Keratinocyte (primary cell): ENCODE measurements around the gene HNRNPUL2. TPM values are rescaled to one million over a fixed set of nuclear protein-coding genes. Genes with fewer than 3 reads are reported as not detected.
"Not testable (repeated sequence)": the region's sequence is repeated elsewhere in the genome, so short reads cannot be mapped to it uniquely, and the experiment has no call there.

ENCODE experiments used
- DNase-seq: peaks from one replicate; pipeline ENCODE4 v3.0.0-alpha.2; 2011; ENCODE audit warnings: low read depth, missing footprints, low spot score
- FAIRE-seq: peaks from 2 replicates; lab custom pipeline; 2011; peaks lifted over from hg19 to GRCh38; lab: Jason Lieb, UNC
- H2AFZ ChIP-seq: 2 replicates; pipeline ENCODE4 v1.6.0; 2012; ENCODE audit warnings: low read length, control low read depth, inconsistent platforms; ENCODE audit not compliant: control insufficient read depth
- H3K27ac ChIP-seq: 2 replicates; pipeline ENCODE4 v1.5.1; 2011; ENCODE audit warnings: low read length; ENCODE audit not compliant: control insufficient read depth, insufficient read depth
- H3K27me3 ChIP-seq: 3 replicates; pipeline ENCODE4 v1.6.0; 2011; ENCODE audit warnings: low read length; ENCODE audit not compliant: control insufficient read depth, insufficient read depth; ENCODE audit errors: extremely low read depth
- H3K36me3 ChIP-seq, 2 experiments: 2 replicates in 1 of 2; 3 replicates in 1 of 2; pipeline ENCODE4 v1.5.1; 2011; ENCODE audit warnings: low read length in 2 of 2, mild to moderate bottlenecking in 1 of 2; ENCODE audit not compliant: control insufficient read depth in 2 of 2, insufficient read depth in 2 of 2; ENCODE audit errors: extremely low read depth in 1 of 2
- H3K4me1 ChIP-seq: 3 replicates; pipeline ENCODE4 v1.5.1; 2011; ENCODE audit warnings: low read length; ENCODE audit not compliant: control insufficient read depth, insufficient read depth; ENCODE audit errors: extremely low read depth
- H3K4me2 ChIP-seq: 3 replicates; pipeline ENCODE4 v1.6.0; 2011; ENCODE audit warnings: low read depth, low read length; ENCODE audit not compliant: control insufficient read depth, insufficient read depth; ENCODE audit errors: extremely low read depth
- H3K4me3 ChIP-seq, 3 experiments: fragments of 200-600 bp in 1 of 3; sonication (generic) in 1 of 3; 2 replicates in 2 of 3; 3 replicates in 1 of 3; pipeline ENCODE4 v1.5.1; 2011 to 2016; ENCODE audit warnings: low read length in 3 of 3, mild to moderate bottlenecking in 3 of 3, control low read depth in 2 of 3, inconsistent platforms in 1 of 3, low read depth in 1 of 3, mixed read lengths in 1 of 3, mixed run types in 1 of 3, moderate library complexity in 1 of 3; ENCODE audit not compliant: control insufficient read depth in 2 of 3, insufficient read depth in 2 of 3; ENCODE audit errors: extremely low read depth in 1 of 3
- H3K79me2 ChIP-seq: 2 replicates; pipeline ENCODE4 v1.6.0; 2012; ENCODE audit warnings: low read length; ENCODE audit not compliant: control insufficient read depth, insufficient read depth
- H3K9ac ChIP-seq: 3 replicates; pipeline ENCODE4 v1.6.0; 2011; ENCODE audit warnings: low read length; ENCODE audit not compliant: control insufficient read depth, insufficient read depth; ENCODE audit errors: extremely low read depth
- H3K9me1 ChIP-seq: 3 replicates; pipeline ENCODE4 v1.6.0; 2011; ENCODE audit warnings: low read length; ENCODE audit not compliant: control insufficient read depth, insufficient read depth; ENCODE audit errors: extremely low read depth
- H3K9me3 ChIP-seq: 2 replicates; pipeline ENCODE4 v1.5.1; 2012; ENCODE audit warnings: low read depth, low read length; ENCODE audit not compliant: control insufficient read depth
- H4K20me1 ChIP-seq: 3 replicates; pipeline ENCODE4 v1.6.0; 2011; ENCODE audit warnings: low read length; ENCODE audit not compliant: control insufficient read depth, insufficient read depth; ENCODE audit errors: extremely low read depth
- CTCF ChIP-seq, 3 experiments: IDR thresholded peaks in 1 of 3; conservative IDR thresholded peaks in 1 of 3; optimal IDR thresholded peaks in 1 of 3; 2 replicates in 2 of 3; 3 replicates in 1 of 3; pipeline versions ENCODE3 to v1.5.1; 2011; ENCODE audit warnings: low read length in 3 of 3, mild to moderate bottlenecking in 3 of 3, moderate library complexity in 2 of 3, control low read depth in 1 of 3, inconsistent platforms in 1 of 3; ENCODE audit not compliant: insufficient read depth in 2 of 3; ENCODE audit errors: extremely low read depth in 1 of 3
- EZH2 ChIP-seq: IDR thresholded peaks from one replicate; pipeline ENCODE4 v1.6.1; 2012; ENCODE audit warnings: inconsistent platforms, mild to moderate bottlenecking, low read length, moderate library complexity
- dilution Hi-C: fragments of 300-500 bp; cut with MboI; formaldehyde crosslinking; loops from one replicate; pipeline ENCODE4 v1.7.0; 2020; ENCODE audit warnings: low sequenced_read_pairs; ENCODE audit not compliant: extremely low pct_ligation_motif_present
- polyA plus RNA-seq, 5 experiments: library from polyadenylated mRNA; depleted of rRNA in 3 of 5; stranded (reverse) in 3 of 5; stranded (forward) in 1 of 5; unstranded in 1 of 5; fragments of >200 nt; gene quantifications; 1 replicate in 1 of 5; 2 replicates in 3 of 5; 3 replicates in 1 of 5; pipeline versions ENCODE4 v1.2.1 to v1.2.3, GENCODE V29; 2011 to 2012; ENCODE audit warnings: missing spikeins in 2 of 5, low read depth in 1 of 5, low replicate concordance in 1 of 5

The HNRNPUL2 gene
- polyA plus RNA-seq, 1 donor (not counting 4 experiments of a cell fraction or from before 2014, with no cell fraction given): 29.0 TPM

- no peak for FAIRE-seq
- Histone ChIP-seq H3K4me2 (no peak overlapping the region), H3K4me3 (no peak overlapping the region), H3K4me1 (peaks cover 20% of the 10 kb centered on the region), H4K20me1 (no peaks in the 10 kb centered on the region), H3K36me3 (peaks cover 11 to 19% of the 10 kb centered on the region in 2 experiments), H3K9me1 (no peaks in the 10 kb centered on the region), H3K27me3 (no peaks in the 10 kb centered on the region), H2AFZ (no peak overlapping the region), H3K9ac (no peak overlapping the region), H3K27ac (peak overlapping the region; percentile 14), H3K9me3 (no peaks in the 10 kb centered on the region), H3K79me2 (peaks cover 36% of the 10 kb centered on the region)
- TF ChIP-seq CTCF (optimal IDR thresholded peaks at IDR 0.05 in 1 of 3, IDR thresholded peaks at IDR 0.05 in 1 of 3, conservative IDR thresholded peaks at IDR 0.05 in 1 of 3; ENCODE audit: extremely low read depth in 1 of 3, insufficient read depth in 2 of 3, low read length in 3 of 3): no peak
- dilution Hi-C loops: no loop called here
- no peak for DNase-seq
These were observed 50.1 kb downstream of the HNRNPUL2 start for GRCh38 chr11:62677156-62677555.

- Histone ChIP-seq H3K4me2 (no peak overlapping the region), H4K20me1 (no peaks in the 10 kb centered on the region), H3K79me2 (peaks cover 40% of the 10 kb centered on the region), H3K27me3 (no peaks in the 10 kb centered on the region), H3K4me3 (no peak overlapping the region), H3K9ac (no peak overlapping the region), H2AFZ (no peak overlapping the region), H3K9me3 (no peaks in the 10 kb centered on the region), H3K36me3 (peaks cover 11 to 19% of the 10 kb centered on the region in 2 experiments), H3K9me1 (no peaks in the 10 kb centered on the region), H3K27ac (no peak overlapping the region), H3K4me1 (peaks cover 20% of the 10 kb centered on the region)
- no peak for TF ChIP-seq CTCF (optimal IDR thresholded peaks at IDR 0.05 in 1 of 3, IDR thresholded peaks at IDR 0.05 in 1 of 3, conservative IDR thresholded peaks at IDR 0.05 in 1 of 3; ENCODE audit: extremely low read depth in 1 of 3, insufficient read depth in 2 of 3, low read length in 3 of 3)
- no peak for TF ChIP-seq EZH2
- dilution Hi-C loops: no loop called here
- DNase-seq: no peak
- no peak for FAIRE-seq
These were observed 50.6 kb downstream of the HNRNPUL2 start for GRCh38 chr11:62676698-62677097.

GRCh38 chr11:62675415-62675814, 51.8 kb downstream of the HNRNPUL2 start:
- dilution Hi-C loops, H2AFZ ChIP-seq, H3K9me1 ChIP-seq, H4K20me1 ChIP-seq, H3K27ac ChIP-seq, H3K4me2 ChIP-seq, H3K27me3 ChIP-seq, H3K9me3 ChIP-seq, FAIRE-seq, DNase-seq, H3K4me3 ChIP-seq, H3K9ac ChIP-seq: not testable (repeated sequence)
- Histone ChIP-seq H3K79me2 (peaks cover 48% of the 10 kb centered on the region), H3K4me1 (peaks cover 20% of the 10 kb centered on the region), H3K36me3 (peaks cover 11 to 19% of the 10 kb centered on the region in 2 experiments)
